Ovary (tissue), 3 donors: ENCODE data around the gene ASPDH.

Source experiments
- EP300 ChIP-seq: sonication (generic); formaldehyde crosslinking; IDR thresholded peaks from one replicate; pipeline ENCODE4 v1.6.1; 2017; ENCODE audit warnings: antibody characterized with exemption
- POLR2A ChIP-seq: fragments of 450-650 bp; IDR thresholded peaks from one replicate; pipeline ENCODE4 v1.6.1; 2017; ENCODE audit warnings: antibody characterized with exemption, mild to moderate bottlenecking, moderate library complexity
- TF ChIP-seq, protein P1 (sequence below), 3 donors: fragments of 450-650 bp in 2 of 3; fragments of 200-600 bp in 1 of 3; IDR thresholded peaks; one replicate each; pipeline versions ENCODE4 v1.5.1 to v1.8.0; 2016 to 2022; ENCODE audit warnings: antibody characterized with exemption in 3 of 3, mild to moderate bottlenecking in 1 of 3
- donor health status: DM: no; HTN: no; CAD: no.

- TF ChIP-seq, protein P1, sequence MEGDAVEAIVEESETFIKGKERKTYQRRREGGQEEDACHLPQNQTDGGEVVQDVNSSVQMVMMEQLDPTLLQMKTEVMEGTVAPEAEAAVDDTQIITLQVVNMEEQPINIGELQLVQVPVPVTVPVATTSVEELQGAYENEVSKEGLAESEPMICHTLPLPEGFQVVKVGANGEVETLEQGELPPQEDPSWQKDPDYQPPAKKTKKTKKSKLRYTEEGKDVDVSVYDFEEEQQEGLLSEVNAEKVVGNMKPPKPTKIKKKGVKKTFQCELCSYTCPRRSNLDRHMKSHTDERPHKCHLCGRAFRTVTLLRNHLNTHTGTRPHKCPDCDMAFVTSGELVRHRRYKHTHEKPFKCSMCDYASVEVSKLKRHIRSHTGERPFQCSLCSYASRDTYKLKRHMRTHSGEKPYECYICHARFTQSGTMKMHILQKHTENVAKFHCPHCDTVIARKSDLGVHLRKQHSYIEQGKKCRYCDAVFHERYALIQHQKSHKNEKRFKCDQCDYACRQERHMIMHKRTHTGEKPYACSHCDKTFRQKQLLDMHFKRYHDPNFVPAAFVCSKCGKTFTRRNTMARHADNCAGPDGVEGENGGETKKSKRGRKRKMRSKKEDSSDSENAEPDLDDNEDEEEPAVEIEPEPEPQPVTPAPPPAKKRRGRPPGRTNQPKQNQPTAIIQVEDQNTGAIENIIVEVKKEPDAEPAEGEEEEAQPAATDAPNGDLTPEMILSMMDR (IDR thresholded peaks at IDR 0.05), result no peak
- TF ChIP-seq EP300, result no peak
- TF ChIP-seq POLR2A, result no peak
Observed at GRCh38 chr19:50551034-50551714, 37.5 kb upstream of the ASPDH start.
